Stromal cell of bone marrow (primary cell): Measurements from ENCODE around the gene HSPB9.

ENCODE experiments used
- DNase-seq: peaks from one replicate; pipeline ENCODE4 v3.0.0-alpha.2; 2012; ENCODE audit warnings: low read depth

The HSPB9 gene, protein sequence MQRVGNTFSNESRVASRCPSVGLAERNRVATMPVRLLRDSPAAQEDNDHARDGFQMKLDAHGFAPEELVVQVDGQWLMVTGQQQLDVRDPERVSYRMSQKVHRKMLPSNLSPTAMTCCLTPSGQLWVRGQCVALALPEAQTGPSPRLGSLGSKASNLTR

GRCh38 chr17:42122371-42123303 is at the start of gene HSPB9:
TSS of gene HSPB9 (plus strand) at chr17:42122804. CDS start at chr17:42122851, 47 bp downstream.
- DNase-seq: no peak

DNA sequence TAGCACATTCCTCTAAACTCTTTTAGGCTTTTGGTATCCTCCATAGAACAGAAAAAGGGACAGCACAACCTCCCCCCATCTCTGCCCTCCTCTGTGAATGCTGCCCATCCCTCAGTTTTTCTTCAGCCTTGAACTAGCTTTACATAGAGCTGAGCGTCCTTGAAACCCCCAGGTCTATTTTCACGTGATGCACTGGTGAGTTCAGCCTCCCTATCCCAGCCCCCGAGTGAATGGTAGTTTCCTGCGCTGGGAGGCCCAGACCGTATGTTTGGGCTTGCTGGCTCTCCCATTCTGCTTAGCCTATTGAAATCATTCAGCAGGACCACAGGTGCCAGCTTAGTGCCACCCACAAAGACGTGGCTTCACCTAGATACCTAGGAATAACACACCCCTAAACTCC is 46.8 kb upstream of the HSPB9 start:
- DNase-seq: no peak

GRCh38 chr17:42076797-42077559 is 45.6 kb upstream of the HSPB9 start:
- no peak for DNase-seq

- DNase-seq: no peak
Measured at GRCh38 chr17:42077755-42078154, 44.8 kb upstream of the HSPB9 start.

- no peak for DNase-seq
Measured at GRCh38 chr17:42078396-42079043, 44.1 kb upstream of the HSPB9 start.

- no peak for DNase-seq
Measured at GRCh38 chr17:42079541-42079940, 43.1 kb upstream of the HSPB9 start.

DNA sequence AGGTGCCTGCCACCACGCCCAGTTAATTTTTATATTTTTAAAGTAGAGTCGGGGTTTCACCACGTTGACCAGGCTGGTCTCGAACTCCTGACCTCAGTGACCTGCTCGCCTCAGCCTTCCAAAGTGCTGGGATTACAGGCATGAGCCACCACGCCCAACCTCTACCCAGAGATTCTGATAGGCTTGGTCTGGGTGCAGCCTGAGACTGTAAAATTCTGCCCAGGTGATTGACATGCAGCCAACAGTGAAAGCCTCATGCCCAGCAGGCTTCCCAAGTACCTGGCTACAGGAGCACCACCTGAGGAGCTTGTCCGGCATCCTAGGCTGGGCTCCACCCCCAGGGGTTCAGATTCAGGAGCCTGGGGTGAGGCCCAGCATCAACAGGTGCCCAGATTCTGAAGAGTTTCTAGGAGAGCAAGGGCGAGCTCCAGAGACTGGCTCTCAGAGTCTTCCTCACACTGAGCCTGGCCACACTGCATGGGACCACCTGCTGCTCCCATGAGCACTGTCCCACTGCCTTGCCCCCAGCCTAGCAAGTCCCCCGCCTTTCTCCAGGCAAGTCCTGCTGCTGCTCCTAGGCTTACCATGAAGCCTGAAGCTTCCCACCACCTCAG is 41.0 kb upstream of the HSPB9 start:
- no peak for DNase-seq

DNA sequence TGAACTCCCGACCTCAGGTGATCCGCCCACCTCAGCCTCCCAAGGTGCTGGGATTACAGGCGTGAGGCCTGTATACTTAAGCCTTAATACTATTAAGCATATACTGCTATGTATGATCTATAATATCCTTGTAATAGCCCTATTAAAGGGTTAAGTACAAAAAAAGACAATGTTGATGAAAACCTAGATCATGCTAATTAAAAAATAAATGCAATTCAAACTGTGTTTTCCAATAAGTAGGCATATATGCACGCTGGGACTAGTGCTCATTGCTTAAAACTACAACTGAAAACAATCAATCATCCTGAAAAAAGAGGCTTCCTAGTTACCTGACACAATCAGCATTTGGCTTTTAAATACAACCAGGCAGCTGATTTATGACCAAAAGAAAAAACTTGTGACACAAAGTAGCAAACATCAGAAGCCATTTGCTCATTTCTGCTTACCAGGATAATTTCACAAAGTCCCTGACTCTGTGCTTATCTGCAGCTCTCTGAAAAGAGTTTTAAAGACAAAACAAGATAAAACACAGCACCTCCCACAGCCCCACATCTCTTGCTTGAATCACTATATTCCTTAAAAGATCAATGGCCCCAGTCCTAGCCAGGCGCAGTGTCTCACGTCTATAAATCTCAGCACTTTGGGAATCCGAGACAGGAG is 35.4 kb upstream of the HSPB9 start:
- no peak for DNase-seq

DNA sequence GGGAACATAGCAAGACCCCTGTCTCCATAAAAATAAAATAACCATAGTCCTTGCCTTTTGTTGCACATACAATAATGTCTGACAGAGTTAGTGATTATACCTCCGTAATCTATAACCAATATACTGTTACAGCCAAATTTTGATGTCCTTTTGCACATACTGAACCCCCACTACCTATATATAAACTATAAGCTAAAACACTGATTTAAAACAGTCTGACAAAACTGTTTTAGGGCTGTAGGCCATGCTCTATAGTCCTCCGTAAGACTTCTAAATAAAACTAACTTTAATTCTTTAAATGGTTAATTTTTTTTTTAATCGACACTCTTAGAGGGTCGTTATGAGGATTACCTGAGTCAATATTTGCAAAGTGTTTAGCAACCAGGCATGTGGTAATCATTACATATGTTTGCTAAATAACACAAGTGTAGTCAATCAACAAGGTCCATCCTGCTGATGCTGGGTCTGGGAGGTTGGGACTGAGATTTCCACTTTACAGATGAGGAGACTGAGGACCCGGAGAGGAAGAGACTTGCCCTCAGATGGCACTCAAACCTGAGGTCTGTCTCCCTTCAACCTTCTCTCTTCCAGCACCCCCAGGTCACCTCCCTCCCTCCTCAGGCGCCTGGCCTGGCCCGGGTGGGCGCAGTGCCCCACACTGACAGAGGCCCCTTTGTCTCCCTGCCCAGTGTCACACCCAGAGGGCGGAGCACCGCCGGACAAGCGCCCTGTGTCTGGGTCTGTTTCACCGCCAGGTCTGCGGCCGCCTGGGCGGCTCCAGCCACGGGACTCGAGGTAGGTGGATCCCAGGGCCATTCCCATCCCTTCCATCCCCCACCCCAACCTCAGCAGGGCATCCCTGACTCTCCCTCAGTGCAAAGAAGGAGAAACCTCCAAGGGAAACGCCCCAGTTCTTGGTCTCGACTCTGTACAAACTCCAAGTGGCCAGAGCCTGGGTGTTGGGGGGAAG is 34.6 kb upstream of the HSPB9 start:
- no peak for DNase-seq

- DNase-seq: no peak
Measured at GRCh38 chr17:42088736-42089135, 33.9 kb upstream of the HSPB9 start.

DNA sequence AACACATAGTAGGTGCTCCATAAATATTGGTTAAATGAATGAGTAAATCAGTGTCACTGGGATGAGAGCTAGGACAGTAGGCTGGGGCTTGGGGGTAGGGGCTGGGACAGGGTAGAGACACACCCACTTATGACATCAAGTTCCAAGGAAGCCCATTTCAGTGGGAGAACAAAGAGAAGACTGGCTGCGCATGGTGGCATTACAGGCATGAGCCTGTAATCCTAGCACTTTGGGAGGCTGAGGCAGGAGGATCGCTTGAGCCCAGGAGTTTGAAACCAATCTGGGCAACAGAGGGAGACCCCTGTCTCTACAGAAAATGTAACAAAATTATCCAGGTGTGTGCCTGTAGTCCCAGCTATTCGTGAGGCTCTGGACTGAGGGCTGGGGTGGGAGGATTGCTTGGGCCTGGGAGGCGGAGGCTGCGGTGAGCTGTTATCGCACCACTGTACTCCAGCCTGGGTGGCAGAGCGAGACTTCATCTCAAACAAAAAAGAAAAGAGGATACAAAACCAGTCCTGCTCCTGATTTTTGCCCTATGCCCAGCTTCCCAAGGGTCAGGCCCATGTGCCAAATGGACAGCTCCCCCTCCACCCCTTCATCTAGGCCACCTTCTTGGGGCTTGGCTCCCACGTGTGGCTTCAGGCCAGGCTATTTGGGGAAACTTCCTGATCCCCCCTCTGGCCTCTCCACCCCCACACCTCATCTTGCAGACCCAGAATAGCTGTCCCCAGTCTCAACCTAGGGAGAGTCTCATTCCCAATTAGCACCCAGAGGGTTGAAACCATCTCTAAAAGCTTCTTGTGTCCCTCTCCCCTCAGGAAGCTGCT is 31.4 kb upstream of the HSPB9 start:
- DNase-seq: no peak

DNA sequence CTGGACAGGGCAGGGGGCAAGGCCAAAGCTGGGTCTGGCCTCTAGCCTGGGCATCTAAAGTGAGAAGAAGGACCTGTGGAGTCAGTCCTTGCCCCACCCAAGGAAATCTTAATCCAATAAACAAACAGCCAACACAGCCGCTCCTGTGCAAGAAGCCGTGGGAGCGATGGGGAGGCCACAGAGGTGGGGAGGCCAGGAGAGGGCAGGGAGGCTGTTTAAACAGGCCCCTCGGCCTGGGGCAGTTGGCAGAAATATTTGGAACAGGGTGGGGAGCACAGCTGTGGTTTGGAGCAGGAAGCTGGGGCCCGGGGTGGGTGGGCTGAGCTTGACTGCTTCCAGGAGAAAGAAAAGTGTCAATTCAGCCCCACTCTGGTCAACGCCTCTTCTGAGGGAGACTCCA is 29.7 kb upstream of the HSPB9 start:
- no peak for DNase-seq

DNA sequence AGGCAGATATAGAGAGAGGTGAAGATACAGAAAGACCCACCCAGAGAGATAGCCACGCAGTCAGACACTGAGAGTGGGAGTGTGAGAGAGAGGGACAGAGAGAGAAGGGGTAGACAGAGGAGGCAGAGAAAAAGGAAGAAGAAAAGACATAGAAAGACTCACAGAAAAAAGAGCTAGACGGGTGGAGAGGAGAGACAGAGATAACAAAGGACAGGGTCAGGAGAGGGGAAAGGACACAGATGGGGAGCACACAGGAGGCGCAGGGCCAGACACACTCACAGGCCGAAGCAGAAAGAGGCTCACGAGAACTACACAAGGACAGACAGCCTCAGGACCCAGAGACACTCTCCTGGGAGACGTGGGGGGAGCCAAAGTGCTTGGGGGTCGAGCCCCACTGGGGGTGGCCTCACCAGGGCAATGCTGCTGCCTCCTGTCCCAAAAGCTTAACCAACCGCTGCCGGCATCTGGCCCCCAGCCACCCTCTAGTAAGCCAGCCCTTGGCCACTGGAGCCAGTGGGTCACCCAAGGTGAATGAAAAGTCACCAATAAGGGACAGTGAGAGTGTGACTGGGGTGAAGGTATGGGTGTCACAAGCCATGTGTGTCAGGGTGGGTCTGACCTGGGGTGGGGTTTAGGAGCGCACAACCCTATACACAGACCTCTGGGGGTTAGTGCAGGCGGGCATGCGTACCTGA is 28.1 kb upstream of the HSPB9 start:
- no peak for DNase-seq

DNA sequence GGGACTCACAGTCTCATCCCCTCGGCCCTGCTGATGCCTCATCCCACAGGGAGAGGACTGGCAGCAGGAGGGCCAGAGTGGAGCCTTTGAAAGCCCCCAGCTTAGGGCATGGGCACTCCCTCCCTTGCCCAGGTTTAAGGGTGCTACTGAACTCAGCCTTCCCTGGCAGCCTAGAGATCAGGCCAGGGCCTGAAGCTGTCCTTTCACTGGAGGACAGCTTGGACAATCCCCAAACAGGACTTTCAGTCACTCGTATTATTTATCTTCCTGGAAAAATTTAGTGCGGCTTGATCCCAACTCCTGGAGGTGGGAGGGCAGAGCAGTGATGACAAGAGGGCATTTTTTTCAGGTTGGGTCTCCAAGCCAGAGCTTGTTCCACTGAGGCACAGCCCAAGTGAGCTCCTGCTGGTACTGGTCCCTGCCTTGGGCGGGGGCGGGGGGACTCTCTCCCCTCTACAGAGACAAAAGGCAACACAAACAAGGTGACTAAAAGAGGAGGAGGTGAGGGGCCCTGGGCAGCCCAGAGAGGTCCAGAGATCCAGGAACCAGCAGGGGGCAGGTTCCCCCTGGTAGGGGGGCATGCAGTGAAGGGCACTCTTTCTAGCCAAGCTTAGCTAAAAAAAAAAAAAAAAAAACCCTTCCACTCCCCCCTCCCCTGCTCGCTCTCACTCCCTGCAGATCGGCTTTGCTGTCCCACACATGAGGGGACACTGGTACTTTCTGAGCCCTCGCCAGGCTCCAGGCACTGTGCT is 26.1 kb upstream of the HSPB9 start:
- no peak for DNase-seq

GRCh38 chr17:42097691-42098631 is 24.6 kb upstream of the HSPB9 start, which contains the start of gene ZNF385C:
TSS of gene ZNF385C (minus strand) at chr17:42098473. CDS start at chr17:42063056, 35,417 bp downstream.
- no peak for DNase-seq

- DNase-seq: no peak
Measured at GRCh38 chr17:42098730-42099399, 23.7 kb upstream of the HSPB9 start.
